Activated B cell treated with CpG ODN at 0.5 μM for 24 hours (primary cell): ENCODE data around the gene MROH8. TPM values are rescaled to one million over a fixed set of nuclear protein-coding genes. Genes with fewer than 3 reads are reported as not detected.

Experiments
- ATAC-seq: fragments of 200-7000 bp; cut with Tn5 transposase; one replicate; pipeline ENCODE4 v1.10.0; 2021; ENCODE audit warnings: low read depth, mild to moderate bottlenecking, moderate library complexity
- CTCF ChIA-PET: fragments of 350-600 bp; sonication (Branson Sonifier 250); formaldehyde crosslinking; loops from one replicate; lab custom pipeline; 2021; ENCODE audit warnings: antibody characterized with exemption; lab: Charles Lee
- POLR2A ChIA-PET: fragments of 350-600 bp; sonication (Branson Sonifier 250); formaldehyde crosslinking; loops from one replicate; lab custom pipeline; 2021; ENCODE audit warnings: antibody characterized with exemption; lab: Charles Lee
- DNase-seq: peaks from one replicate; pipeline ENCODE4 v3.0.0; 2022
- H3K27ac Mint-ChIP-seq: one replicate; pipeline ENCODE4 v1.8.0; 2020; ENCODE audit warnings: mixed read lengths
- H3K27me3 Mint-ChIP-seq: one replicate; pipeline ENCODE4 v1.8.0; 2021; ENCODE audit warnings: mixed read lengths
- H3K36me3 Mint-ChIP-seq: one replicate; pipeline ENCODE4 v1.8.0; 2021; ENCODE audit warnings: low read depth, mixed read lengths
- H3K4me1 Mint-ChIP-seq: one replicate; pipeline ENCODE4 v1.8.0; 2021; ENCODE audit warnings: mixed read lengths
- H3K4me3 Mint-ChIP-seq: one replicate; pipeline ENCODE4 v1.8.0; 2020; ENCODE audit warnings: mild to moderate bottlenecking, mixed read lengths
- H3K9me3 Mint-ChIP-seq: one replicate; pipeline ENCODE4 v1.8.0; 2020; ENCODE audit warnings: mixed read lengths
- CTCF ChIP-seq: fragments of 200-600 bp; IDR thresholded peaks from one replicate; pipeline ENCODE4 v1.8.0; 2022; ENCODE audit warnings: antibody characterized with exemption, mild to moderate bottlenecking
- intact Hi-C: fragments of 100-400 bp; cut with micrococcal nuclease; formaldehyde crosslinking; loops from one replicate; pipeline ENCODE4 v1.15.1; 2024
- total RNA-seq: library from RNA; stranded (reverse); gene quantifications from 2 replicates; pipeline ENCODE4 v1.2.3, GENCODE V29; 2022

The MROH8 gene
- total RNA-seq, 1 donor from 2014 or later = 5.9 TPM

DNA sequence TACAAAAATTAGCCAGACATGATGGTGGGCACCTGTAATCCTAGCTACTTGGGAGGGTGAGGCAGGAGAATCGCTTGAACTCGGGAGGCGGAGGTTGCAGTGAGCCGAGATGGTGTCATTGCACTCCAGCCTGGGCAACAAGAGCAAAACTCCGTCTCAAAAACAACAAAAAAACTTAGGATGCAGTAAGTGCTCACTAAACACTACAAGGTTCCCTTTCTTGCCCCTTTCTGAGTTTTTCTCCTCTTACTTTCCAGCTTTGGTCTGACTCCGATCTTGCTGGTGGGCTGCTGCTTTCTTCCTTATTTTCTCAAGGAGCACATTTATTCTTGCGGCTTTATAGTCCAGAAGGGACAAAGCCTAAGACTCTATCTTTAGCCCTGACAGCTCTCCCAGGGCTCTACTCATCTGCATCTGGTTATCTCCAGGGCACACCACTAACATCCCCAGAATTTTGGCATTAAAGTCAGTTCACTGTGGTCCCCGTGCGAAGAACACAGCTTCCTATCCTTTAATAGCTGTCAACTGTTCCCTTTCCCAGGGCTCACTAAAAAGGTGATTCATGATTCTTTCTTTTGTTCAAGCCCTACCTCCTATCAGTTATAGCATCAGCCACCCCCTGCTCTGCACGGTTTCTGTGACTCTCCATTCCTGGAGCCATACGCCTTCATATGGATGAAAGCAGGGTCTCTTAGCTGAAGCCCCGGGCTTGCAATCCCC lies 17.4 kb downstream of the MROH8 start:
- no peak overlapping the region for H3K4me3 Mint-ChIP-seq
- no peaks in the 10 kb centered on the region for H3K36me3 Mint-ChIP-seq
- TF ChIP-seq CTCF = no peak
- ATAC-seq = no peak
- no peak for DNase-seq
- POLR2A ChIA-PET = no interaction called here
- H3K9me3 Mint-ChIP-seq = no peaks in the 10 kb centered on the region
- CTCF ChIA-PET = no interaction called here
- intact Hi-C loops = no loop called here
- no peaks in the 10 kb centered on the region for H3K27me3 Mint-ChIP-seq
- H3K4me1 Mint-ChIP-seq = no peaks in the 10 kb centered on the region
- no peak overlapping the region for H3K27ac Mint-ChIP-seq

- H3K36me3 Mint-ChIP-seq = no peaks in the 10 kb centered on the region
- H3K9me3 Mint-ChIP-seq = no peaks in the 10 kb centered on the region
- H3K27ac Mint-ChIP-seq = no peak overlapping the region
- ChIA-PET POLR2A (no interaction called here), CTCF (interaction anchor here (0.8 kb wide), 1 partner anchor 31 kb away, joined by 3 read pairs; no protein-coding TSS in a partner anchor)
- H3K27me3 Mint-ChIP-seq = no peaks in the 10 kb centered on the region
- no peaks in the 10 kb centered on the region for H3K4me1 Mint-ChIP-seq
- H3K4me3 Mint-ChIP-seq = no peak overlapping the region
- intact Hi-C loops = no loop called here
- DNase-seq (no peak), ATAC-seq (no peak)
- no peak for TF ChIP-seq CTCF
Measured at GRCh38 chr20:37160683-37161082, 18.7 kb downstream of the MROH8 start.

DNA sequence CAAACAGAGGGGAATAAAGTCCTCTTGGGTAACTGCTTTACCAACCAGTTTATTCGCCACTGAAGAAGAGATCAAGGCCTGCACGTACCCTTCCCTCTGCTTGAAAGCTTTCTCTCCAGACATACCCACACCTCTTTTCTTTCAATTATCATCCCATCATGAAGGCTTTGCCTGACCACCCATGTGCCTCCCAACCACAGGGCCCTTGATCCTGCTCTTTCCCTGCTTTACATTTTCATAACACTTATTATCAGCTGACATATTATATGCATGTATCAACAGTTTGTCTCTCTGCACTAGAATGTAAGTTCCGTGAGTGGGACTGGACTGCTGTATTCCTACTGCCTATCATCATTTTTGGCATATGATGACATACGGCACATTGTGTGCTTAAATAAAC lies 21.1 kb downstream of the MROH8 start:
- no peak overlapping the region for H3K27ac Mint-ChIP-seq
- no peak for TF ChIP-seq CTCF
- H3K4me3 Mint-ChIP-seq = no peak overlapping the region
- ATAC-seq (no peak), DNase-seq (no peak)
- H3K4me1 Mint-ChIP-seq = no peaks in the 10 kb centered on the region
- POLR2A ChIA-PET = no interaction called here
- H3K27me3 Mint-ChIP-seq = no peaks in the 10 kb centered on the region
- intact Hi-C loops = no loop called here
- CTCF ChIA-PET = no interaction called here
- H3K36me3 Mint-ChIP-seq = no peaks in the 10 kb centered on the region
- no peaks in the 10 kb centered on the region for H3K9me3 Mint-ChIP-seq

DNA sequence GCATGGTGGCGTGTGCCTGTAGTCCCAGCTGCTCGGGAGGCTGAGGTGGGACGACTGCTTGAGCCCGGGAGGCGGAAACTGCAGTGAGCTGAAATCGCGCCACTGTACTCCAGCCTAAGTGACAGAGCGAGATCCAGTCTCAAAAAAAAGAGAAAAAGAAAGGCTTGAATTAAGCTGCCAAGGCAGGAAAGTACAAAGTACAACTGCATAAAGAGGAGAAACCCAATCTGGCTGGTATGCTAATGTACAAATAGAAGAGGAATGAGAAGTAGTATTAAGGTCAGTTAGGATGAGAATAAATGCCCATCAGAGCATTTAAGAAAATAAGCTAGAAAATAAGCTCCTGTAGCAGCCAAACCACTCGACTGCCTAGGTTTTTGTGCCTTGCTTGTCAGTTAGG lies 23.4 kb downstream of the MROH8 start:
- ATAC-seq (no peak), DNase-seq (no peak)
- Mint-ChIP-seq H3K27ac (no peak overlapping the region), H3K36me3 (no peaks in the 10 kb centered on the region), H3K27me3 (no peaks in the 10 kb centered on the region), H3K4me3 (no peak overlapping the region), H3K9me3 (no peaks in the 10 kb centered on the region), H3K4me1 (no peaks in the 10 kb centered on the region)
- ChIA-PET POLR2A (no interaction called here), CTCF (no interaction called here)
- intact Hi-C loops = no loop called here
- TF ChIP-seq CTCF = no peak

GRCh38 chr20:37154684-37155298 lies 24.6 kb downstream of the MROH8 start:
- TF ChIP-seq CTCF = no peak
- DNase-seq (no peak), ATAC-seq (no peak)
- no peaks in the 10 kb centered on the region for H3K9me3 Mint-ChIP-seq
- intact Hi-C loops = no loop called here
- H3K27me3 Mint-ChIP-seq = no peaks in the 10 kb centered on the region
- no peak overlapping the region for H3K4me3 Mint-ChIP-seq
- CTCF ChIA-PET = no interaction called here
- no peak overlapping the region for H3K27ac Mint-ChIP-seq
- H3K36me3 Mint-ChIP-seq = no peaks in the 10 kb centered on the region
- POLR2A ChIA-PET = interaction anchor here (0.6 kb wide), 1 partner anchor 389 kb away, joined by 3 read pairs; no protein-coding TSS in a partner anchor
- no peaks in the 10 kb centered on the region for H3K4me1 Mint-ChIP-seq
